Measurements from ENCODE around the gene MGAT4A.
A peak's percentile ranks its signal among the peaks of the same experiment; 100 is the strongest.

The MGAT4A gene

GRCh38 chr2:98731041-98731893 lies at the start of gene MGAT4A:
Gene MGAT4A, minus strand, starts transcription at chr2:98731132. Its CDS starts 4,800 bp downstream, at chr2:98726332.
- H3K27ac Mint-ChIP-seq, result peak within 1 kb of the TSS; percentile 95
- H3K9me3 Mint-ChIP-seq, result peaks cover 6% of the 10 kb centered on the region
- peaks cover 18% of the 10 kb centered on the region for H3K36me3 Mint-ChIP-seq (ENCODE audit: low read depth)
- H3K4me3 Mint-ChIP-seq, result peak within 1 kb of the TSS; percentile 92
- no peaks in the 10 kb centered on the region for H3K27me3 Mint-ChIP-seq (ENCODE audit: low read depth)
- H3K4me1 Mint-ChIP-seq (ENCODE audit: low read depth), result peaks cover 63% of the 10 kb centered on the region

- Mint-ChIP-seq H3K36me3 (ENCODE audit: low read depth) (peaks cover 11% of the 10 kb centered on the region), H3K27me3 (ENCODE audit: low read depth) (peaks cover 7% of the 10 kb centered on the region), H3K4me1 (ENCODE audit: low read depth) (peaks cover 5% of the 10 kb centered on the region), H3K4me3 (no peak overlapping the region), H3K9me3 (peaks cover 15% of the 10 kb centered on the region), H3K27ac (no peak overlapping the region)
Observed at GRCh38 chr2:98778741-98779483, 48.0 kb upstream of the MGAT4A start.

GRCh38 chr2:98778151-98778550 lies 47.2 kb upstream of the MGAT4A start:
- Mint-ChIP-seq H3K36me3 (ENCODE audit: low read depth) (peaks cover 11% of the 10 kb centered on the region), H3K27ac (no peak overlapping the region), H3K4me3 (no peak overlapping the region), H3K4me1 (ENCODE audit: low read depth) (peaks cover 6% of the 10 kb centered on the region), H3K27me3 (ENCODE audit: low read depth) (peaks cover 7% of the 10 kb centered on the region), H3K9me3 (peaks cover 15% of the 10 kb centered on the region)

GRCh38 chr2:98777710-98778109 lies 46.8 kb upstream of the MGAT4A start:
- Mint-ChIP-seq H3K27me3 (ENCODE audit: low read depth) (peaks cover 7% of the 10 kb centered on the region), H3K9me3 (peaks cover 15% of the 10 kb centered on the region), H3K27ac (no peak overlapping the region)

GRCh38 chr2:98777076-98777475 lies 46.1 kb upstream of the MGAT4A start:
- Mint-ChIP-seq H3K27ac (no peak overlapping the region), H3K36me3 (ENCODE audit: low read depth) (peaks cover 7% of the 10 kb centered on the region), H3K4me1 (ENCODE audit: low read depth) (peaks cover 16% of the 10 kb centered on the region), H3K27me3 (ENCODE audit: low read depth) (peaks cover 3% of the 10 kb centered on the region), H3K9me3 (peaks cover 10% of the 10 kb centered on the region), H3K4me3 (no peak overlapping the region)

More at GRCh38 chr2:98777710-98778109, 46.8 kb upstream of the MGAT4A start:
- H3K4me1 Mint-ChIP-seq (ENCODE audit: low read depth), result peaks cover 10% of the 10 kb centered on the region
- H3K36me3 Mint-ChIP-seq (ENCODE audit: low read depth), result peaks cover 11% of the 10 kb centered on the region
- H3K4me3 Mint-ChIP-seq, result no peak overlapping the region

GRCh38 chr2:98776136-98776535 lies 45.2 kb upstream of the MGAT4A start:
- Mint-ChIP-seq H3K4me1 (ENCODE audit: low read depth) (peaks cover 22% of the 10 kb centered on the region), H3K9me3 (peaks cover under 1% of the 10 kb centered on the region), H3K4me3 (no peak overlapping the region), H3K27me3 (ENCODE audit: low read depth) (no peaks in the 10 kb centered on the region), H3K27ac (no peak overlapping the region), H3K36me3 (ENCODE audit: low read depth) (peaks cover 3% of the 10 kb centered on the region)

GRCh38 chr2:98775146-98775986 lies 44.4 kb upstream of the MGAT4A start:
- H3K27ac Mint-ChIP-seq, result peak overlapping the region; percentile 37
- H3K9me3 Mint-ChIP-seq, result no peaks in the 10 kb centered on the region
- H3K4me3 Mint-ChIP-seq, result no peak overlapping the region
- H3K27me3 Mint-ChIP-seq (ENCODE audit: low read depth), result no peaks in the 10 kb centered on the region
- peaks cover 5% of the 10 kb centered on the region for H3K36me3 Mint-ChIP-seq (ENCODE audit: low read depth)
- peaks cover 27% of the 10 kb centered on the region for H3K4me1 Mint-ChIP-seq (ENCODE audit: low read depth)

- Mint-ChIP-seq H3K9me3 (no peaks in the 10 kb centered on the region), H3K4me3 (no peak overlapping the region), H3K27ac (peak overlapping the region; percentile 98), H3K4me1 (ENCODE audit: low read depth) (peaks cover 39% of the 10 kb centered on the region), H3K36me3 (ENCODE audit: low read depth) (peaks cover 5% of the 10 kb centered on the region), H3K27me3 (ENCODE audit: low read depth) (no peaks in the 10 kb centered on the region)
Observed at GRCh38 chr2:98773907-98774306, 43.0 kb upstream of the MGAT4A start.

GRCh38 chr2:98773169-98773568 lies 42.2 kb upstream of the MGAT4A start:
- peaks cover 46% of the 10 kb centered on the region for H3K4me1 Mint-ChIP-seq (ENCODE audit: low read depth)
- H3K9me3 Mint-ChIP-seq, result no peaks in the 10 kb centered on the region
- peak overlapping the region; percentile 65 for H3K4me3 Mint-ChIP-seq
- peaks cover 7% of the 10 kb centered on the region for H3K36me3 Mint-ChIP-seq (ENCODE audit: low read depth)
- H3K27ac Mint-ChIP-seq, result peak overlapping the region; percentile 98
- H3K27me3 Mint-ChIP-seq (ENCODE audit: low read depth), result no peaks in the 10 kb centered on the region

GRCh38 chr2:98772536-98772935 lies 41.6 kb upstream of the MGAT4A start:
- H3K27ac Mint-ChIP-seq, result peak overlapping the region; percentile 98

GRCh38 chr2:98771721-98772524 lies 41.0 kb upstream of the MGAT4A start:
- peak overlapping the region; percentile 94 for H3K4me3 Mint-ChIP-seq
- peaks cover 6% of the 10 kb centered on the region for H3K36me3 Mint-ChIP-seq (ENCODE audit: low read depth)
- H3K27me3 Mint-ChIP-seq (ENCODE audit: low read depth), result no peaks in the 10 kb centered on the region
- no peaks in the 10 kb centered on the region for H3K9me3 Mint-ChIP-seq
- H3K4me1 Mint-ChIP-seq (ENCODE audit: low read depth), result peaks cover 52% of the 10 kb centered on the region
- H3K27ac Mint-ChIP-seq, result peak overlapping the region; percentile 98

More at GRCh38 chr2:98772536-98772935, 41.6 kb upstream of the MGAT4A start:
- Mint-ChIP-seq H3K9me3 (no peaks in the 10 kb centered on the region), H3K4me3 (peak overlapping the region; percentile 94), H3K36me3 (ENCODE audit: low read depth) (peaks cover 7% of the 10 kb centered on the region), H3K27me3 (ENCODE audit: low read depth) (no peaks in the 10 kb centered on the region), H3K4me1 (ENCODE audit: low read depth) (peaks cover 50% of the 10 kb centered on the region)

GRCh38 chr2:98771264-98771663 lies 40.3 kb upstream of the MGAT4A start:
- peak overlapping the region; percentile 94 for H3K4me3 Mint-ChIP-seq
- peaks cover 6% of the 10 kb centered on the region for H3K36me3 Mint-ChIP-seq (ENCODE audit: low read depth)
- peaks cover 57% of the 10 kb centered on the region for H3K4me1 Mint-ChIP-seq (ENCODE audit: low read depth)
- no peaks in the 10 kb centered on the region for H3K9me3 Mint-ChIP-seq
- H3K27ac Mint-ChIP-seq, result peak overlapping the region; percentile 98
- H3K27me3 Mint-ChIP-seq (ENCODE audit: low read depth), result no peaks in the 10 kb centered on the region

GRCh38 chr2:98769784-98770183 lies 38.9 kb upstream of the MGAT4A start:
- peaks cover 64% of the 10 kb centered on the region for H3K4me1 Mint-ChIP-seq (ENCODE audit: low read depth)
- peak overlapping the region; percentile 94 for H3K4me3 Mint-ChIP-seq
- H3K36me3 Mint-ChIP-seq (ENCODE audit: low read depth), result peaks cover 10% of the 10 kb centered on the region
- no peaks in the 10 kb centered on the region for H3K9me3 Mint-ChIP-seq
- peak overlapping the region; percentile 98 for H3K27ac Mint-ChIP-seq
- H3K27me3 Mint-ChIP-seq (ENCODE audit: low read depth), result no peaks in the 10 kb centered on the region

All from T-helper 1 cell treated with Interleukin-12 subunit alpha and Interleukin-12 subunit beta and Interleukin-4 antibody, amounts not matched to agents 30 μg/mL and 1 μg/mL, for 36 hours (primary cell).